ENCODE results near the gene CUEDC1.
"Not testable (repeated sequence)": the region's sequence is repeated elsewhere in the genome, so short reads cannot be mapped to it uniquely, and the experiment has no call there.

The CUEDC1 gene

GRCh38 chr17:57937492-57937891, 17.7 kb downstream of the CUEDC1 start:
- no peak for DNase-seq

GRCh38 chr17:57935833-57936807, 19.1 kb downstream of the CUEDC1 start:
- DNase-seq: no peak

GRCh38 chr17:57931488-57932137, 23.6 kb downstream of the CUEDC1 start:
- DNase-seq: no peak

GRCh38 chr17:57930239-57930638, 25.0 kb downstream of the CUEDC1 start:
- no peak for DNase-seq

- no peak for DNase-seq
Observed at GRCh38 chr17:57929386-57929785, 25.8 kb downstream of the CUEDC1 start.

GRCh38 chr17:57928928-57929327, 26.3 kb downstream of the CUEDC1 start:
- no peak for DNase-seq

- DNase-seq: no peak
Observed at GRCh38 chr17:57927048-57927723, 28.0 kb downstream of the CUEDC1 start.

GRCh38 chr17:57926723-57927047, 28.5 kb downstream of the CUEDC1 start:
- no peak for DNase-seq

GRCh38 chr17:57925361-57925990, 29.7 kb downstream of the CUEDC1 start:
- DNase-seq: no peak

GRCh38 chr17:57924677-57925076, 30.5 kb downstream of the CUEDC1 start:
- DNase-seq: no peak

- DNase-seq: no peak
Observed at GRCh38 chr17:57923182-57923872, 31.9 kb downstream of the CUEDC1 start.

GRCh38 chr17:57922745-57923144, 32.5 kb downstream of the CUEDC1 start:
- not testable (repeated sequence) for DNase-seq

- DNase-seq: no peak
Observed at GRCh38 chr17:57920916-57921703, 34.1 kb downstream of the CUEDC1 start.

GRCh38 chr17:57919918-57920317, 35.3 kb downstream of the CUEDC1 start:
- no peak for DNase-seq

- DNase-seq: no peak
Observed at GRCh38 chr17:57918017-57918895, 37.0 kb downstream of the CUEDC1 start.

- no peak for DNase-seq
Observed at GRCh38 chr17:57916925-57917858, 38.0 kb downstream of the CUEDC1 start.

- no peak for DNase-seq
Observed at GRCh38 chr17:57915985-57916757, 39.0 kb downstream of the CUEDC1 start.

GRCh38 chr17:57915544-57915943, 39.7 kb downstream of the CUEDC1 start:
- no peak for DNase-seq

Measured in 8988T (cell line).